ENCODE data around the gene ACTL10.

The ACTL10 gene

GRCh38 chr20:33669224-33669623 is 2.5 kb downstream of the ACTL10 start:
- TF ChIP-seq ARNT (IDR thresholded peaks at IDR 0.05) (no peak), FOXM1 (IDR thresholded peaks at IDR 0.05; ENCODE audit: borderline replicate concordance) (no peak), LEF1 (IDR thresholded peaks at IDR 0.05; ENCODE audit: borderline replicate concordance) (no peak)
- ChIA-PET POLR2A (interaction anchor here (0.7 to 1.1 kb wide), 2 partner anchors 14 to 244 kb away, joined by 3 read pairs; no protein-coding TSS in a partner anchor), CTCF (no interaction called here)
- DNase-seq (ENCODE audit: extremely low spot score), result no peak

DNA sequence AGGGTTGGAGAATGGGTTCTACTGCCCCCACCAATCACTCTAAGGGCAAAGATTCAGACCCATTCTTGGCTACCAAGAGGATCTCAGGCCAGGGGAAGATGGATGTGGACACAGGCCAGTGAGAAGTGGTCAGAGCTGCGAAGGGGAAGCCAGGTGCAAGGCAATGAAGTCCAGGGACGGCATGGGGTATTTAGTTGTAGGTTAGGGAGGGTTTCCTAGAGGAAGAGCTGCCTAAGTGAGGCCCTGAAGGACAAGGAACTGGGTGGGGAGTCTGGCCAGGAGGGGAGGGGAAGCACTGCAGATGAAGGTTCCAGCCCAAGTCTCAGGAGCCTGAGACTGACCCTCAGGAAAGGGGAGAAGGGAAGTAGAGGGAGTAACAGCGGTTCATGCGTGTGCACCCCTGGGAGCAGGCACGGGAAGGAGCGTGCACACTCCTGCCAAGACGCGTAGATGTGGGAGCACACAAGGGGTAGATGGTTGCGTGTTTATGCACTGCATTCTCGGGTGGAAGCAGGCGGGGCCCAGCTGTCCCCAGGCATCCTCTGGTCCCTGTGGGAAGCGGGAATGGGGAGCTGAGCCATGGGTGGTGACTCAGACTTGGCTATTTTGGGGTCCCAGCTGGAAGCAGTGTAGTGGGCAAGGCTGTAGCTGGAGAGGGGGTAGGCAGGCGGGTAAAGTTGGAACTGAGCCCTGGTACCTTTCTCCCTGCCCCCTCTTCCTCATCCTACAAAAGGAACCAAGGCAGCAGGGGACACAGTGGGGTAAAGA is 3.3 kb downstream of the ACTL10 start:
- ChIA-PET CTCF (no interaction called here), POLR2A (interaction anchor here (1.1 kb wide), 1 partner anchor 13 kb away, joined by 3 read pairs; no protein-coding TSS in a partner anchor)
- no peak for TF ChIP-seq LEF1 (IDR thresholded peaks at IDR 0.05; ENCODE audit: borderline replicate concordance)
- no peak for TF ChIP-seq FOXM1 (IDR thresholded peaks at IDR 0.05; ENCODE audit: borderline replicate concordance)
- no peak for TF ChIP-seq ARNT (IDR thresholded peaks at IDR 0.05)
- no peak for DNase-seq (ENCODE audit: extremely low spot score)

DNA sequence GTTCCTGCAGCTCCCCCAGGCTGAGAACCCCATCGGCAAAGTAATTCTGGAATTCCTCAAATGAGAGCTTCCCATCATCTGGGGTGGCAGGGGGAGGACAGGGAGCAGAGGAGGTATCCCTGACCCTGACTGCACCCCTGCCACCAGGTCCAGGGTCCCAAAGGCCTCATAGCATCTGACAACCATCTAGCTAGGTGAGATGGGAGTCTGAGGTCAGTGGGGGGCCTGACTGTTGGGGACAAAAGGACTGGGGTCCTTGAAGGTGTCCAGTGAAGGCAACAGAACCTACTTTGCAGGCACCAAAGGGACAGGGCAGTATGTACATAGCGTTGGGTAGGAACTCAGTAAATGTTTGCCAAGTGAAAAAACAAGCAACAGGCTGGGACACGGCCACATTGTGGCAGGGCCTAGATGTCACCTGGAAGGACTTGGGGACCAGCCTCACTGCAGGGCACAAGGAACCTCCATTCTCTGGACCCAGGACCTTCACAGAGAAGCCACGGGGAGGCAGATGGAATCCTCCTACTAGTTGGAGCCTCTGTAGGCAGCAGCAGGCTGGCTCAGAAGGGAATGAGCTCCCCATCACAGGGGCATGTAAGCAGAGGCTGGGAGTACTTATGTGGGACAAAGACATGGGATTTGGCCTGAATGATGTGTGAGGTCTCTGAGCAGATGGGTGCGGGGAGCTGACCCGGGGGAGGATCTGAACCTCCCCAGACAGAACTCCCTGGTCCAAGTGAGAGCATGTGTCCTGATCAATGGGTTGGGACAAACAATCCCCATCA is 4.2 kb downstream of the ACTL10 start:
- DNase-seq (ENCODE audit: extremely low spot score), result no peak
- ChIA-PET POLR2A (interaction anchor here (1.1 kb wide), 1 partner anchor 181 kb away, joined by 3 read pairs; the partner anchor contains the start of gene CBFA2T2), CTCF (no interaction called here)
- TF ChIP-seq L3MBTL2 (conservative IDR thresholded peaks at IDR 0.05) (no peak), BHLHE40 (IDR thresholded peaks at IDR 0.05; ENCODE audit: borderline replicate concordance) (no peak), FOXM1 (IDR thresholded peaks at IDR 0.05; ENCODE audit: borderline replicate concordance) (no peak), HDGF (IDR thresholded peaks at IDR 0.05; ENCODE audit: borderline replicate concordance) (no peak)

DNA sequence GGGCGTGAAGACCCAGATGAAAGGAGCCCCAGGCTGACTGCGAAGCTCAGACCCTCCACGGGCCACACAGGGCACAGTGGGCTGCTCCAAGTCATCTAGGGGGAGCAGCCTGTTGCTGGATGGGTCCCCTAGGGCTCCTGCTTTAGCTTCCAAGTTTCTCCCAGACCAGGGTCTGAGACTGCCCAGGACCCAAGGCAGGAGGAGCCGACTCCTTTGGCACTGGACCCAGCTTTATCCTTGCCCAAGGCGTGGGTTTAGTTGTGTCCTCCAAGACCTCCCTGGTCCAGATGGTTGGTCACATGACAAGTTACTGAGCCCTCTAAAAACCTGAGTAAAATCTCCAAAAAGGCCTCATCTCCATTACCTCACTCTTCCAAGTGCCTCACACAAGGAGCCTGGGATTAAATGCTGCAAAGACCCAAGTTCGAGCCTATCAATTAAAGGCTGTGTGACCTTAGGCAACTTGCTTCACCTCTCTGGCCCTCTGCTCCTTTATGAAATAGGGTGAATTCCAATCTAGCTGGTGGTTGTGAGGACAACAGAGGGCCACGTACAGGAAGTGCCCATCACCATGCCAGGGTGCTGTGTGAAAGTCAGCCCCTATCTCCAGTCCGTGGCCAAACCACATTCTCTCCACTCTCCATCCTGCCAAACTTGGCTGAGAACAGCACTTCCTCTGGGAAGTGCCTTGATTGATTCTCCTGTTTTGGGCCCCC is 5.0 kb downstream of the ACTL10 start:
- ChIA-PET POLR2A (interaction anchor here (1.1 to 2.1 kb wide), 2 partner anchors 8 to 182 kb away, joined by 3 to 8 read pairs; partner anchors contain the start of gene CBFA2T2), CTCF (no interaction called here)
- TF ChIP-seq BHLHE40 (IDR thresholded peaks at IDR 0.05; ENCODE audit: borderline replicate concordance), result no peak
- TF ChIP-seq FOXK2 (IDR thresholded peaks at IDR 0.05), result no peak
- no peak for TF ChIP-seq TARDBP (IDR thresholded peaks at IDR 0.05)
- no peak for TF ChIP-seq CTBP1 (IDR thresholded peaks at IDR 0.05; ENCODE audit: borderline replicate concordance)
- no peak for TF ChIP-seq HDGF (IDR thresholded peaks at IDR 0.05; ENCODE audit: borderline replicate concordance)
- no peak for TF ChIP-seq ZNF384 (IDR thresholded peaks at IDR 0.05)
- TF ChIP-seq ARNT (IDR thresholded peaks at IDR 0.05), result no peak
- DNase-seq (ENCODE audit: extremely low spot score), result no peak

GRCh38 chr20:33672426-33673113 is 5.8 kb downstream of the ACTL10 start:
- DNase-seq (ENCODE audit: extremely low spot score), result no peak
- ChIA-PET CTCF (no interaction called here), POLR2A (interaction anchor here (0.8 to 2.1 kb wide), 2 partner anchors 9 to 13 kb away, joined by 3 to 8 read pairs; no protein-coding TSS in a partner anchor)
- TF ChIP-seq CTBP1 (IDR thresholded peaks at IDR 0.05; ENCODE audit: borderline replicate concordance), result no peak
- TF ChIP-seq LEF1 (IDR thresholded peaks at IDR 0.05; ENCODE audit: borderline replicate concordance), result no peak
- no peak for TF ChIP-seq SUZ12 (IDR thresholded peaks at IDR 0.05)
- no peak for TF ChIP-seq FOXA1 (IDR thresholded peaks at IDR 0.05)
- TF ChIP-seq ELF4 (IDR thresholded peaks at IDR 0.05), result no peak
- no peak for TF ChIP-seq HDGF (IDR thresholded peaks at IDR 0.05; ENCODE audit: borderline replicate concordance)
- TF ChIP-seq ZNF384 (IDR thresholded peaks at IDR 0.05), result no peak
- no peak for TF ChIP-seq SP1 (IDR thresholded peaks at IDR 0.05)
- TF ChIP-seq ARNT (IDR thresholded peaks at IDR 0.05), result no peak
- no peak for TF ChIP-seq TARDBP (IDR thresholded peaks at IDR 0.05)
- TF ChIP-seq BHLHE40 (IDR thresholded peaks at IDR 0.05; ENCODE audit: borderline replicate concordance), result no peak
- no peak for TF ChIP-seq L3MBTL2 (conservative IDR thresholded peaks at IDR 0.05)
- TF ChIP-seq FOXM1 (IDR thresholded peaks at IDR 0.05; ENCODE audit: borderline replicate concordance), result no peak
- no peak for TF ChIP-seq FOXK2 (IDR thresholded peaks at IDR 0.05)
- no peak for TF ChIP-seq NFRKB (IDR thresholded peaks at IDR 0.05)
- TF ChIP-seq, protein P1, sequence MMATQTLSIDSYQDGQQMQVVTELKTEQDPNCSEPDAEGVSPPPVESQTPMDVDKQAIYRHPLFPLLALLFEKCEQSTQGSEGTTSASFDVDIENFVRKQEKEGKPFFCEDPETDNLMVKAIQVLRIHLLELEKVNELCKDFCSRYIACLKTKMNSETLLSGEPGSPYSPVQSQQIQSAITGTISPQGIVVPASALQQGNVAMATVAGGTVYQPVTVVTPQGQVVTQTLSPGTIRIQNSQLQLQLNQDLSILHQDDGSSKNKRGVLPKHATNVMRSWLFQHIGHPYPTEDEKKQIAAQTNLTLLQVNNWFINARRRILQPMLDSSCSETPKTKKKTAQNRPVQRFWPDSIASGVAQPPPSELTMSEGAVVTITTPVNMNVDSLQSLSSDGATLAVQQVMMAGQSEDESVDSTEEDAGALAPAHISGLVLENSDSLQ (IDR thresholded peaks at IDR 0.05), result no peak

DNA sequence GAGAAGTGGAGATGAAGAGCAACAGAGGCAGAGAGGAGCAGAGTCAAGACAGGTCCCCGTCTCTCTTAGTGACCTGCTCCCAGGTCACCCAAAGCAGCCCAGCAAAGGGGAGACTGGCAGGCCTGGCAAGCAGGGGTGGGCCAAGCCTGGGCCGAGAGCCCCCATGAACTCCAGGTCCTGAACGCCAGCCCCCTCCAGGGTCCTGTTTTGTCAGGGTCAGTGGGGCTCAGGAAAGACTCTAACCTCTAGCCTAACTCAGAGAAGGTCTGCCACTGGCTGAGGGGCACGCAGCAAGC is 6.3 kb downstream of the ACTL10 start:
- no peak for DNase-seq (ENCODE audit: extremely low spot score)
- ChIA-PET POLR2A (interaction anchor here (0.8 to 2.1 kb wide), 2 partner anchors 9 to 12 kb away, joined by 3 to 8 read pairs; no protein-coding TSS in a partner anchor), CTCF (no interaction called here)
- TF ChIP-seq ZNF384 (IDR thresholded peaks at IDR 0.05), result no peak
- TF ChIP-seq ARNT (IDR thresholded peaks at IDR 0.05), result no peak
- TF ChIP-seq FOXK2 (IDR thresholded peaks at IDR 0.05), result no peak
- TF ChIP-seq TARDBP (IDR thresholded peaks at IDR 0.05), result no peak
- TF ChIP-seq FOXM1 (IDR thresholded peaks at IDR 0.05; ENCODE audit: borderline replicate concordance), result no peak
- TF ChIP-seq HDGF (IDR thresholded peaks at IDR 0.05; ENCODE audit: borderline replicate concordance), result no peak
- no peak for TF ChIP-seq NFRKB (IDR thresholded peaks at IDR 0.05)
- TF ChIP-seq L3MBTL2 (conservative IDR thresholded peaks at IDR 0.05), result no peak
- no peak for TF ChIP-seq BHLHE40 (IDR thresholded peaks at IDR 0.05; ENCODE audit: borderline replicate concordance)
- TF ChIP-seq SUZ12 (IDR thresholded peaks at IDR 0.05), result no peak
- no peak for TF ChIP-seq CTBP1 (IDR thresholded peaks at IDR 0.05; ENCODE audit: borderline replicate concordance)
- no peak for TF ChIP-seq FOXA1 (IDR thresholded peaks at IDR 0.05)

Measured in HEK293T (cell line).